Esophagus (tissue), 2 donors: ENCODE results near the gene GPR3. TPM values are rescaled to one million over a fixed set of nuclear protein-coding genes. Genes with fewer than 3 reads are reported as not detected.
A peak's percentile ranks its signal among the peaks of the same experiment; 100 is the strongest.

Experiments
- H3K27ac ChIP-seq, 2 donors: one replicate each; pipeline ENCODE4 v1.5.1; 2013; ENCODE audit warnings: low read depth in 2 of 2, mild to moderate bottlenecking in 2 of 2, inconsistent platforms in 1 of 2, low read length in 1 of 2, moderate library complexity in 1 of 2
- H3K27me3 ChIP-seq, 2 donors: one replicate each; pipeline ENCODE4 v1.6.1; 2013; ENCODE audit warnings: low read length in 2 of 2, control low read depth in 1 of 2, mild to moderate bottlenecking in 1 of 2; ENCODE audit not compliant: insufficient read depth in 2 of 2, control insufficient read depth in 1 of 2
- H3K36me3 ChIP-seq, 2 donors: one replicate each; pipeline ENCODE4 v1.6.1; 2013; ENCODE audit warnings: low read length in 1 of 2; ENCODE audit not compliant: control insufficient read depth in 2 of 2, insufficient read depth in 2 of 2
- H3K4me1 ChIP-seq, 2 donors: one replicate each; pipeline ENCODE4 v1.6.1; 2013; ENCODE audit warnings: low read length in 1 of 2; ENCODE audit not compliant: control insufficient read depth in 2 of 2, insufficient read depth in 2 of 2
- H3K4me3 ChIP-seq, 2 donors: one replicate each; pipeline ENCODE4 v1.5.1; 2013; ENCODE audit warnings: low read length in 2 of 2, mild to moderate bottlenecking in 2 of 2, low read depth in 1 of 2, moderate library complexity in 1 of 2
- H3K9me3 ChIP-seq, 2 donors: one replicate each; pipeline ENCODE4 v1.6.1; 2013; ENCODE audit warnings: mild to moderate bottlenecking in 2 of 2, low read depth in 1 of 2, low read length in 1 of 2, moderate library complexity in 1 of 2; ENCODE audit not compliant: control insufficient read depth in 2 of 2, insufficient read depth in 1 of 2
- WGBS, 2 donors: extraction: QIAGEN DNeasy Blood & Tissue Kit; methylation state at CpG; one replicate each; pipeline ENCODE4 v1.1.7; 2013; 5-methylcytosine and 5-hydroxymethylcytosine counted together
- polyA plus RNA-seq, 2 donors: library from polyadenylated mRNA; stranded (reverse); fragments of 200-250 nt; gene quantifications; one replicate each; pipeline ENCODE4 v1.2.3, GENCODE V29; 2013
- donor health status: healthy with polysubstance abuse.
- donor health status: Bipolar disorder and iron deficiency.

Gene GPR3, protein sequence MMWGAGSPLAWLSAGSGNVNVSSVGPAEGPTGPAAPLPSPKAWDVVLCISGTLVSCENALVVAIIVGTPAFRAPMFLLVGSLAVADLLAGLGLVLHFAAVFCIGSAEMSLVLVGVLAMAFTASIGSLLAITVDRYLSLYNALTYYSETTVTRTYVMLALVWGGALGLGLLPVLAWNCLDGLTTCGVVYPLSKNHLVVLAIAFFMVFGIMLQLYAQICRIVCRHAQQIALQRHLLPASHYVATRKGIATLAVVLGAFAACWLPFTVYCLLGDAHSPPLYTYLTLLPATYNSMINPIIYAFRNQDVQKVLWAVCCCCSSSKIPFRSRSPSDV
- under 1 TPM; 0.22 to 0.25 TPM for polyA plus RNA-seq

DNA sequence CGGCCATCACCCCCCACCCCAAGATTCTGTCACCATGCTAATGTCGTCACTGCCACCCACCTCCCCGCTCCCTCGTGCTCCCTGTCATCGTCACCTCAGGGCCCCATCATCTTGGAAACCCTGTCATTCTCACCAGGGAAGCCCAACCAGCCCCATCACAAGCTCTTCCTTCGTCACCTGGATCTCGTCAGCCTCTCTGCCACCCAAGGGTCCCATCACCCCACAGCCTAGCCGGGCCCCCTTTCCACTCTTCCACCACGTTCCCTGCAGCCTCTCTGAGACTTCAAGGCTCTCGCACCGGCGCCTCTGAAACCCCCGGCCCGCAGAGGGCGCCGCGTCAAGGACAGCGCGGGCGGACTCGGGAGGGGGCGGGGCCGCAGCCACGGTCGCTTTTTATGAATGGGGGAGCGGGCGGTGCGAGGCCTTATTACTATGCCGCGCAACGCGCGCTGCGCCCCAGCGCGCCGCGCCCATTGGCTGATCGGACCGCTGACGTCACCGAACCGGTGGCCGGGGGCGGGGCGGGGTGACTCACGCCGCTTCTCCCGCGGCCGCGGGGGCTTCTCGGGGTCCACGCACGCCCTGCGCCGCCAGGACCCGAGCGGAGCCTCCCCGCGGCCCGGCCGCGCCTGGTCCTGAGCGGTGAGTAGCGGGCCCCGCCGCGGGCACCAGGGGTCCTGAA lies at the start of gene GPR3:
Gene GPR3 (plus strand): TSS at position 527 of the 682 bp plus-strand sequence. CDS start 1,177 bp downstream, outside the sequence.
- Histone ChIP-seq H3K27ac (peak within 1 kb of the TSS in 1 of 2 donors; percentile 54), H3K9me3 (no peaks in the 10 kb centered on the region), H3K4me1 (peaks cover 2 to 7% of the 10 kb centered on the region in 2 donors), H3K4me3 (peak within 1 kb of the TSS; percentile 43), H3K27me3 (no peaks in the 10 kb centered on the region), H3K36me3 (no peaks in the 10 kb centered on the region)
- 1% methylated on average over 60 to 69 of the region's 69 CpGs for WGBS, 2 donors

DNA sequence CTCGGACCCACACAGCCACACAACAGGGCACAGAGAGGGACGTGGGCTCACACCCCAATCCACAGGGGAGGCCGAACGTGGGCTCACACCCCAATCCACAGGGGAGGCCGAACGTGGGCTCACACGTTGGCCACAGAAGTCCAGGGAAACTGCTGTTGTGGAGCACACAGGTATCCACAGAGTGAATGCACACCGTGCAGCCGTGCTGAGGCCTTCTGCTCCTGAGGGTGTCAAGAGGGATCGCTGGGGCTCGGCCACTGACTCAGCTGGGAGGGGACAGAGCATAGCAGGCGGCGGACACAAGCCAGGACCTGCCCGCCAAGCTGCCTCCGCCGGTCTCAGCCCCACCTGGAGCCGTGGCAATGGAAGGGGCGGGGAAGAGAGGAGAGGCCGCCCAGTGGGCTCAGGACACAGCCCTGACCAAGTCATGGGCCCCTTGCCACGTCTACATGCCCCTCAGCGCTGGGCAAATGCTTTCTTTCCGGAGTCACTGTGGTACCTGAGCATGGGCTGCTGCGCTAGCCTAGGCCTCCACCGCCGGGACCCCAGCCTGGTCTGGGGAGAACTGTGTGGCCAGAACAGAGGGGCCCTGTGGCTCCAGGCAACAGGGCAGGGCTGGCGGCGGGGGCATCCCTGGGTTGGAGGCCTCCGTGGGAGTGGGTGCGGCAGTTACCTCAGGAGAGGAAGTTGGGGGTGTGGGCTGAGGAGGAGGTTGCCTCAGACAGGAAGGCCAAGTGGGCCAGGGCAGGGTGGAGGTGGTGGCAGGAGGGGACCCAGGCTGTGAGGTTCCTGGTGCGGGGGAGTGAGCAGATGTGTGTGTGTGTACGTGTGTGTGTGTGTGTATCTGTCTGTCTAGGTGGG lies 49.4 kb upstream of the GPR3 start:
- Histone ChIP-seq H3K4me3 (peak overlapping the region; percentile 84 to 88), H3K4me1 (peaks cover 0 to 17% of the 10 kb centered on the region in 2 donors), H3K36me3 (peaks cover 0 to 18% of the 10 kb centered on the region in 2 donors), H3K27ac (peak overlapping the region; percentile 98 to 99), H3K9me3 (no peaks in the 10 kb centered on the region), H3K27me3 (no peaks in the 10 kb centered on the region)
- WGBS, 2 donors: 29 to 30% methylated on average over 26 to 31 of the region's 31 CpGs

DNA sequence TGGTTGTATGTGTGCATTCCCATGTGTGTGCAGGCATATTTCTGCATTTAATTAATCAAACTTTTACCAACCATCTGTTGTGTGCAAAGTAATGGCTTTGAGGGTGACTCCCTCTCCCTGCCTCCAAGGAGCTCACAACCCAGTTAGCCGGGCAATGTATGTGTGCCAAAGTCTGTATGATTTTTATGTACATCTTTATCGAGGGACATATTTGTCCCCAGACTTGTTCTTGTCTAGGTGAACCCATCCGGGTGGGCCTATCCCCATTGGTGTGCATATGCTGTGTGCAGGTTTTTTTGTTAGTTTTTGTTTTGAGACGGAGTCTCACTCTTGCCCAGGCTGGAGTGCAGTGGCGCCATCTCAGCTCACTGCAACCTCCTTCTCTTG lies 48.8 kb upstream of the GPR3 start:
- WGBS, 2 donors: 37 to 42% methylated on average over 5 of the region's 5 CpGs
- Histone ChIP-seq H3K4me1 (peaks cover 0 to 17% of the 10 kb centered on the region in 2 donors), H3K4me3 (peak overlapping the region; percentile 84 to 88)

DNA sequence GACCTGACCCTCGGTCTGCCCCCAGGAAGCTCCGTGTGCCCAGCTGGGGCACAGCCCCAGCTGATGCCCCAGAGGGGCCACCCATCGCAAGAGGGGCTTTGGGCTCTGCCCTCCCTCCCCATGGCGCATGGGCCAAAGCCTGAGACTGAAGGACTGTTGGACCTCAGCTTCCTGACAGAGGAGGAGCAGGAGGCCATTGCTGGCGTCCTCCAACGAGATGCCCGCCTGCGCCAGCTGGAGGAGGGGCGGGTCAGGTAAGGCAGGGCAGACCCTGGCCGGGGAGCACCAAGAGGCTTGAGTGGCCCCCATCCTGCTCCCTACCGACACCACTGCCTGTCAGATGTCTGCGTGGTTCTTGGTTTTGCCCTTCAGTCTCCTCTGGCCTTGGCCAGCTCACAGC lies 47.1 kb upstream of the GPR3 start:
- Histone ChIP-seq H3K9me3 (no peaks in the 10 kb centered on the region), H3K36me3 (peaks cover 0 to 22% of the 10 kb centered on the region in 2 donors), H3K4me3 (peak overlapping the region in 1 of 2 donors; percentile 7), H3K4me1 (peaks cover 0 to 32% of the 10 kb centered on the region in 2 donors), H3K27ac (peak overlapping the region in 1 of 2 donors; percentile 59), H3K27me3 (no peaks in the 10 kb centered on the region)
- WGBS, 2 donors: 70 to 76% methylated on average over 10 to 12 of the region's 12 CpGs

More for the DNA sequence above, 48.8 kb upstream of the GPR3 start:
- Histone ChIP-seq H3K27ac (peak overlapping the region; percentile 98 to 99), H3K27me3 (no peaks in the 10 kb centered on the region), H3K36me3 (peaks cover 0 to 16% of the 10 kb centered on the region in 2 donors), H3K9me3 (no peaks in the 10 kb centered on the region)

DNA sequence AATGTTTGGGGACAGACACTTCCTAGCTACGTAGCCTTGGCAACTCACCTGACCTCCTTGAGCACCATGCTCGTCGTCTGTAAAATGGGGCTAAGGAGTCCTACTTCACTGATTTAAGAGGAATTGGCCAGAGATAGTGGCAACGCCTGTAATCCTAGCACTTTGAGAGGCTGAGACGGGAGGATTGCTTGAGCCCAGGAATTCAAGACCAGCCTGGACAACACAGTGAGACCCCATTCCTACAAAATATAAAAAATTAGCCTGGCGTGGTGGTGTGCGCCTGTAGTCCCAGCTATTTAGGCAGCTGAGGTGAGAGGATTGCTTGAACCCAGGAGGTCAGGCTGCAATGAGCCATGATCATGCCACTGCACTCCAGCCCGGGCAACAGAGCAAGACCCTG lies 46.1 kb upstream of the GPR3 start:
- no peak overlapping the region for H3K4me3 ChIP-seq
- H3K9me3 ChIP-seq: no peaks in the 10 kb centered on the region
- no peak overlapping the region for H3K27ac ChIP-seq
- H3K4me1 ChIP-seq: peaks cover 0 to 39% of the 10 kb centered on the region in 2 donors
- 90 to 92% methylated on average over 8 of the region's 8 CpGs for WGBS, 2 donors
- peaks cover 0 to 30% of the 10 kb centered on the region in 2 donors for H3K36me3 ChIP-seq
- no peaks in the 10 kb centered on the region for H3K27me3 ChIP-seq

DNA sequence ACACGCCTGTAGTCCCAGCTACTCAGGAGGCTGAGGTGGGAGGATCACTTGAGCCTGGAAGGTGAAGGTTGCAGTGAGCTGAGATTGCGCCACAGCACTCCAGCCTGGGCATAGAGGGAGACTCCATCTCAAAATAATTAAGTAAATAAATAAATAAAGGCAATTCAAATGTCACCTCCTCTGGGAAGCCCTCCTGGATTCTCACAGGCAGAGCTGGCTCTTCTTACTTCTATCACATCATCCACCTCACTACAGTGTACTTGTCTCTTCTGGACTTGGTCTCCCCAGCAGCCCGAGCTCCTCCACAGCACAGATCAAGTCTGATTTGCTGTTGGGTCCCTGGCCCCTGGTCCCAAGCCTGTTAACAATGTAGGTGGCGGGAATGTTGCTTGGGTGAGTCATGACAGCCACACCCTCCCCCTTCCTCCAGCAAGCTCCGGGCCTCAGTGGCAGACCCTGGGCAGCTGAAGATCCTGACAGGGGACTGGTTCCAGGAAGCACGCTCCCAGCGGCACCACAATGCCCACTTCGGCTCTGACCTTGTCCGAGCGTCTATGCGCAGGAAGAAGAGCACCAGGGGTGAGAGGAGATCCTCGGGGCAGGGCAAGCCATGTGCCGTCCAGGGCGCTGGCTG lies 45.3 kb upstream of the GPR3 start:
- no peaks in the 10 kb centered on the region for H3K27me3 ChIP-seq
- peaks cover 0 to 30% of the 10 kb centered on the region in 2 donors for H3K36me3 ChIP-seq
- no peak overlapping the region for H3K4me3 ChIP-seq
- H3K27ac ChIP-seq: peak overlapping the region; percentile 1 to 79
- 65 to 76% methylated on average over 13 to 14 of the region's 14 CpGs for WGBS, 2 donors
- peaks cover 0 to 34% of the 10 kb centered on the region in 2 donors for H3K4me1 ChIP-seq
- no peaks in the 10 kb centered on the region for H3K9me3 ChIP-seq

DNA sequence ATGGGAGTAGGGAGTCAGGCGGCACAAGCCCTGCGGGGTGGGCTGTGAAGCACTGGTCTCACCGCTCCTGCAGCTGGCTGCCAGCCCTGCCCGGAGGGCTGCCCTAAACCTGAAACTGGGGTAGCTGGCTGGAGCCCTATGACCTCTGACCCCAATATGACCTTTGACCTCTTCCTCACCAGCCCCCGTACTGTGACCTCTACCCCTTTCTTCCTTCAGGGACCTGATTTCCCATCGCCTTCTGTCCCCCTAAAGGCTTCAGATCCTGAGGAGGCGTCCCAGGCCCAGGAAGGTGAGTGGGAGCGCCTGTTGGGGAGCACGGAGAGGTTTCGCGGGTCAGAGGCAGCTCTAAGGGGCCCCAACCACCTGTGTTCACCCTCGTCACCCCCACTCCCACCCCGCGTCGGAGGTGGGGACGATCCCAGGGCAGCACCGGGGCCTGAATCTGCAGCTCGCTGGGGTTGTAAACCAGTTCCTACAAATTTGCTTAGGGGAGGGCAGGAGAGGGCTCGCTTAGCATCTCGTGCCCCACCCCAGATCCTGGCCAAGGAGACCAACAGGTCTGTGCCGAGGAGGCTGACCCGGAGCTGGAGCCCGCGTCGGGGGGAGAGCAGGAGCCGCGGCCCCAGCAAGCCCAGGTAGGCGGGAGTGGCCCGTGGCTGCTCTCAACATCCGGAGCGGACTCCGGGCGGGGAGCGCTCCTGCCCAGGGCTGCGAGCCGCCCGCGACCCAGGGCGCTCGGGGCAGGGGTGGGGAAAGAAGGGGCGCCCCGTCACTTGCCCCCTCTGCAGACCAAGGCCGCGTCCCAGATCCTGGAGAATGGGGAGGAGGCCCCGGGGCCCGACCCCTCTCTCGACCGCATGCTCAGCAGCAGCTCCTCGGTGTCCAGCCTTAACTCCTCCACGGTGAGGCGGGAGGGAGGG lies 43.3 kb upstream of the GPR3 start:
- H3K27me3 ChIP-seq: no peaks in the 10 kb centered on the region
- peaks cover 0 to 34% of the 10 kb centered on the region in 2 donors for H3K4me1 ChIP-seq
- peak overlapping the region; percentile 29 to 30 for H3K4me3 ChIP-seq
- peaks cover 0 to 37% of the 10 kb centered on the region in 2 donors for H3K36me3 ChIP-seq
- 19 to 22% methylated on average over 40 to 51 of the region's 51 CpGs for WGBS, 2 donors
- H3K9me3 ChIP-seq: no peaks in the 10 kb centered on the region
- peak overlapping the region; percentile 79 to 94 for H3K27ac ChIP-seq

DNA sequence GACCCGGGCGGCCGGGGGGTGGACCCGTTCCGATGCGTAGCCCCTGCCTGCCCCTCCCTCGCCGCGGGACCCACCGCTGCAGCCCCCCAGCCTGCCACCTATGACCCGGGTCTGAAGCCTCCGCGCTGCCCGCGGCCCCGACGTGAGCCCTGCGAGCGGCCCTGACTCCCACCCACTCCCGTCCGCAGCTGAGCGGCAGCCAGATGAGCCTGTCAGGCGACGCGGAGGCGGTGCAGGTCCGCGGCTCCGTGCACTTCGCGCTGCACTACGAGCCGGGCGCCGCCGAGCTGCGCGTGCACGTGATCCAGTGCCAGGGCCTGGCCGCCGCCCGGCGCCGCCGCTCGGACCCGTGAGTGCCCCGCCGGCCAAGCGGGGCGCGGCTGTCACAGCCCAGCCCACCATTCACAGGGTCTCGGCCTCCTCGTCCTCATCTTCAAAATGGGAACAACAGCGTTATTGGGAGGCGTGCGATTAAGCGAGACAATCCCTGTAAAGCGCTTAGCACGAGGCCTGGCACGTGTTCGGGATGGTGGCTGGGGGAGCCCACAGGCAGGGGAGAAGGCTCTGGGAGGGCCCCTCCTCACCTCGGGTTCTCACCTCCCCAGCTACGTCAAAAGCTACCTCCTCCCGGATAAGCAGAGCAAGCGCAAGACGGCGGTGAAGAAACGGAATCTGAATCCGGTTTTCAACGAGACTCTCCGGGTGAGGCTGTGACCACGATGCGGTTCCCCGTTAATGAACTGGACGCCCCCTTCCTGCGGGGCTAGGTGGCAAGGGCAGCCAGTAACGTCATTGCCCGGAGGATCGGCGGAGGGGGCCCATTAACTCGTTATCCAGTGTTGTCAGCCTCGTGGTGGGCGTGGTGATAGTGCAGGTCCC lies 42.4 kb upstream of the GPR3 start:
- Histone ChIP-seq H3K4me3 (peak overlapping the region; percentile 29 to 30), H3K4me1 (peaks cover 0 to 32% of the 10 kb centered on the region in 2 donors), H3K9me3 (no peaks in the 10 kb centered on the region), H3K27me3 (no peaks in the 10 kb centered on the region), H3K36me3 (peaks cover 0 to 35% of the 10 kb centered on the region in 2 donors), H3K27ac (peak overlapping the region; percentile 79 to 94)
- 27% methylated on average over 82 to 84 of the region's 84 CpGs for WGBS, 2 donors
